SIG-M5 treated with dmso at 0.1 percent for 504 hours (cell line): ENCODE measurements around the gene RBPJ.
"Not testable (repeated sequence)": the region's sequence is repeated elsewhere in the genome, so short reads cannot be mapped to it uniquely, and the experiment has no call there.

Experiments used
- DNase-seq: peaks from one replicate; lab custom pipeline; 2025; ENCODE audit not compliant: unreplicated experiment; lab: John Stamatoyannopoulos, UW

RBPJ gene

DNA sequence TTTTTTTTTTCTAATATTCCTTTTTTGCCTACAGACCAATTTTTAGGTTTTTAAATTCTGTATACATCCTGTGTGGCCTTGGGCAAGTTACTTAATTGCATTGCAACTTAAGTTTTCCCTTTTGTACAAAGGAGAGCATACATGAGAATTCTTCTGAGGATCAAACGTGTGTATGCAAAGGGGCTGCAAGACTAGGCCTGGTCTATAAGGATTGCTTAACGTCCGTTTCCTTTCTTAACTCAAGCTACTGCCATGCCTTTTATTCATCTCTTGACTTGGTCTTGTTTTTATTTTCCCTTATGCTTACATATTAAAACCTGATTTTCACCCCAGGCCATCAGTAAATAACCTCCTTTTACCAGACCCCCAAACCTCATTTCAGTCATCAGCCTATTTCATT lies 13.6 kb downstream of the RBPJ start:
- DNase-seq = peak; percentile 57

DNA sequence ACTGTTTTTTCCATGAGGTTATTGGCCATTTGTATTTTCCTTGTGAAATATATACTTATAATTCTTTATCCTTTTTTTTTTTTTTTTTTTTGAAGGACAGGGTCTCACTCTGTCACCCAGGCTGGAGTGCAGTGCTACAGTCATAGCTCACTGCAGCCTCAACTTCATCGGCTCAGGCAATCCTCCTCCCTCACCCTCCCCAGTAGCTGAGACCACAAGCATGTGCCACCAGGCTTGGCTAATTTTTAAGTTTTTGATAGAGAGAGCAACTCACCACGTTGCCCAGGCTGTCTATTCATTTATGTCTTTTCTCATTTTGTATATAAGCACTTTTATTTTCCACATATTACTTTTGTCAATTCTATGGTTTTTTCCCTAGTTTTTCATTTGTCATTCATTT lies 16.8 kb downstream of the RBPJ start:
- DNase-seq = no peak

DNA sequence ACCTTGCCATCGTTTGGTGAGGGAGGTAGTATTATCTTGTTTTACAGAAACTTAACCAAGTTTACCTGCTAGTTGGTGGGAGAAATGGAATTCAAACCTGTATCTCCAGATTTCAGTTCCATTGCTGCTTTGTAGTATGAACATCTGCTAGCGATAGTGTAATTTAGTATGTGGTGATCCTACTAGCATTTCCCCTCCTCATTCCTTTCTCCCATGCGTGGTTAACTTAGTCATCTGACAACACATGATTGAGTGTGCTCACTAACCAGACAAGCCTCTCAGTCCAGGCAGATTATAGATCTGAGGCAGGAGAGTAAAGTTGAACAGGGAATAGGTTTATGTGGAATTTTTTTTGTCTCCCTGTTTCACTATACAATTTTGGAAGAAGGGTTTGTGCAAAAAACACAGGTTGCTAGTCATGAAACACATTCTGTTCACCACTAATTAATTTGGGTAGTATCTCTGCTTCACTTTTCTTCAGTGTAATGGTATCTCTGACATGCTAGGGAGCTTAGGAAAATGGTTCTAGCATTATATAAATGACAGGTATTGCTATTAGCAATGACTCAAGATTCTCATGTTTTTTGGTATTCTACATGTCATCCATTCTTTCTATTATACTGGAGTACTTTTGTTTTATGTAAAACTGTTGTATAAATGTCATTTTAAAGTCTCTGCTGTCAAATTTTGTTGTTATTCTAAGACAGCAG lies 21.7 kb downstream of the RBPJ start:
- DNase-seq = no peak

DNA sequence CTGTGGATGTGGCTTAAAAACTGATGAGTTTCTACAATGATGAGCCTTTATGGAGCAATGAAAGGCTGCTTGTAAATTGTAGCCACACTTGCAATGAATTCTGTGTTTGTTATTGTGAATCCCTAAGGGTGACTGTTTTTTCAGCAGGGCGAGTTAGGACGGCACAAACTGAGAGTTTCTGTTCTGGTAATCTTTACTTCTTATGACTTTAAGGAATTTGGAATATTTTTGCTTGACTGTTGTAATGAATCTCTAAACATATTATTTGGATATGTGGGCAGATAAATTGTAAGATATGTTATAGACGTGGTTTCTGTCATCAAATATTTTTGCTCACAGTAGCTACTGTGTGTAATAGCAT lies 22.2 kb downstream of the RBPJ start:
- DNase-seq = no peak

DNA sequence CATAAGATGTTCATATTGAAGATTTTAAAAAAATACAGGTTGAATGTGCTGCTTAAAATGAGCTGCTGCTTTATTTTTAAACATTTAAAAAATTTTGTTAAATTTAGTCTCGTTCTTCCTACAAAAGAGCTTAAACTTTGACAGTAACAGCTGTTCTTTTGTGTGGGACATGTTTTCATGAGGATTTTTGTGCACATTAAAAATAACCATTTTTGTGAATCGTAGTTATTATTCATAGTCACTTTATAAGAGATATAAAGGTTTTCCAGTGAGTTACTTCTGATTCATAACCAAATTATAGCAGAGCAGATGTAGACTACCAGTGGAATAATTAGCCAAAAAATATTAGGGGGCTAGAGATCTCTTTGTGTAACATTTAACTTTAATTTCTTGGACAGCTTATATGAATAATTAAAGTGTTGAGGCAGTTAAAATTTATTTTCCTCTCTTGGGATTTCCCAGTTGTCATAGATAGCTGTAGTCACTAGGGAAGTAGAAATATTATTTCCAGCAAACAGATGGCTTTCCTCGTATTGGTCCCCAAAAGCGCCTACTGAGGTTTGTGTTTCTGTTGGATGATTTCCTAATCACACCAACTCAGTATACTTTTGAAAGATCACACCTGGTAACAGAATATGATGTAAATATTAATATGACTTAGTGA lies 24.2 kb downstream of the RBPJ start:
- no peak for DNase-seq

DNA sequence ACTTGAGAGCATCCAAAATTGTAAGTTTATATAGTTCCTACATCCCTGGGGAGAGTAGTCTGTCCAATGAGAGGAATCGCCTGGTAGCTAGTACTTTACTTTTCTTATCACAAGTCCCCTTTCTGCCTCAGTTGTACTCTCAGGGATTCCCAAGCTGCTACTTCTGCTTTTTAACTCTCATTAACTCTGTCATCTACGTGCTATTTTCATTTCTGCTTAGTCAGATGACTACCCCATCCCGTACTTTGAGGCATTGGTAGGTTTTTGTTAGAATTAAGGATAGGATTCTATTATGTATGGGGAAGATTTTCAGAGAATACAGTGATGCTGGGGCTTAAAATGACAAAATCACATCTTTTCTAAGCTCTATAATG lies 24.7 kb downstream of the RBPJ start:
- peak; percentile 29 for DNase-seq

DNA sequence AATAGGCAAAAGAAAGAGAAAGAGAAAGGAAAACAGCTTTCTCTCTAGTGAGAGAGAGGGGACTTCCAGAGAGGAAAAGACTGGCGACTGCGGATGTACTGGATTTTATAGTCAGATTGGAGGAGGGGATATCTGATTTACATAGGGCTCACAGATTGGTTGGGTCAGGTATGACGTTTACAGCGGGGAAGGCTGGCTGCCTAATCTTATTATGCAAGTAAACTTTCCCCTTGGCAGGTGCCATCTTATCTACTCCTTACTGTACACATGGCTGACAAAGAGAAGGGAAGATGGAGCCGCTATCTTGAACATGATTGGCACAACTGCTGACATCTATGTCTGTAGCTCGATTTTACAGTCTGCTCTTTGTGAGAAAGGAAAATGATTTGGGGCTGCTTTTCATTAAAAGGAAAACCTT lies 25.4 kb downstream of the RBPJ start:
- no peak for DNase-seq

DNA sequence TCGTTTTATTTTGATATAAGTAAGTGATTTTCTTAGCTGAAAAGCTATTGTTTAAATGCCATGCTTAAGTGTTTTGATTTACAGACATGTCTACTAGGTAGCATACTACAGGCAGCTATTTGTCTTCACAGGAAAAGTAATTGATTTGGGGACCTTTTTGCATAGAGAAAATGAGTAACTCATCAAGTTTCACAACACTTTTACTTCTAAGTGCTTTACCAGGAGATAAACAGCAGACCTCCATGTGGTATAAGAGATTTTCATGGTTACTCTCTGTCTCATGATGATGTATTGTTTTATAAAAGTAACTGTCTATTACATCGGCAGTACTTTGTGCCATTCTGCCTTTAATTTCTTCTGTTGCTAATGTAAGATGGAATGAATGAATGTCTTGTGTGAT lies 28.7 kb downstream of the RBPJ start:
- no peak for DNase-seq

DNA sequence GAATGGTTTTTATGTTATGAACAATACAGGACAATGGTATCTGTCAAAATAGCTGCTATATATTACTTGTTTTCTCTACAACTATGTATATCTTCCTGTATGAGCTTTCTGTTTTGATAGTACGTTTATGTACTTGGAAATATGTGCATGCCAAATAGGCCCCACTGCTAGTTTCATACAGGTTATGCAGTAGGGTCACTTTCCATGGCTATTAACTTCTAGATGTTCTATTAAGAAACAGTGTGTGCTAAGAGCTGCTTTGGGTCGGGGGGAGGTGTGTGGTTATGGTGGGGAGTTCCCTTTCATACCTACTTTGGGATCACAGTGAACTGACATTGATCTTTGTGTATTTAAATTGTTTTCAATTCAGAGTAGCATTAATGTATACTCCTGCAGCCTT lies 30.9 kb downstream of the RBPJ start:
- no peak for DNase-seq

DNA sequence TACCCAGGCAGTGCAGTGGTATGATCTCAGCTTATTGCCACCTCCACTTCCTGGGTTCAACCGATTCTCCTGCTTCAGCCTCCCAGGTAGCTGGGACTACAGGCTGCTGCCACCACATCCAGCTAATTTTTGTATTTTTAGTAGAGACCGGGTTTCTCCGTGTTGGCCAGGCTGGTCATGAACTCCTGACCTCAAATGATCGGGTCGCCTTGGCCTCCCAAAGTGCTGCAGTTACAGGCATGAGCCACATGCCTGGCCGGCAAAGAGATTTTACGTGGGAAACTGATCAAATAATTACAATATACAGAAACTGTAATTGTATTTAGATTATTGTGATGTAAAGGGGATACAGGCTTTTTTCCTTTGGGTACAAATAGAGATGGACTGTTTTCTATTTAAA lies 33.7 kb downstream of the RBPJ start:
- no peak for DNase-seq

DNA sequence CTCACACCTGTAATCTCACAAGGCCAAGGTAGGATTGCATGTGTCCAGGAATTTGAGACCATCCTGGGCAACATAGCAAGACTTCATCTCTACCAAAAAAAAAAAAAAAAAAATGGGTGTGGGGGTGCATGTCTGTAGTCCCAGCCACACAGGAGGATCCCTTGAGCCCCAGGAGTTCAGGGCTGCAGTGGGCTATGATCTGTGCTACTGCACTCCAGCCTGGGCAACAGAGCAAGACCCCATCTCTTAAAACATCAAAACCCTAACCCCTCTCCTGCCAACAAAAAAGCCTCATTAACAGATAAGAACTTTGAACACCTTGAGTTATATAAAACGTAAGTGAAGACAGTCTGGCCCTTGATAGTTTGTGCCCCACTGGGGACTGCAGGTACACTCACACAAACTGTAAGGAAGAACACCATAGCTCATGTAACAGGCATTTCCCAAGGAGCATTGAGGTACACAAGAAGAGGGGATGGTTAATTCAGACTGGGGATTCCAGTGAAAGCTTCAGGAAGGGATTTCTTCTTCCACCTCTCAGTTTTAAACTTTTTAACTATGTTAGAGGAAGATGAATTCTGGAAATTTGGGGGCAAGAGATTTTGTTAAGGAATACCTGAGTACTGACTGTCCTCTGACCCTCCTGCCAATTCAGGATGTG lies 34.7 kb downstream of the RBPJ start:
- no peak for DNase-seq

DNA sequence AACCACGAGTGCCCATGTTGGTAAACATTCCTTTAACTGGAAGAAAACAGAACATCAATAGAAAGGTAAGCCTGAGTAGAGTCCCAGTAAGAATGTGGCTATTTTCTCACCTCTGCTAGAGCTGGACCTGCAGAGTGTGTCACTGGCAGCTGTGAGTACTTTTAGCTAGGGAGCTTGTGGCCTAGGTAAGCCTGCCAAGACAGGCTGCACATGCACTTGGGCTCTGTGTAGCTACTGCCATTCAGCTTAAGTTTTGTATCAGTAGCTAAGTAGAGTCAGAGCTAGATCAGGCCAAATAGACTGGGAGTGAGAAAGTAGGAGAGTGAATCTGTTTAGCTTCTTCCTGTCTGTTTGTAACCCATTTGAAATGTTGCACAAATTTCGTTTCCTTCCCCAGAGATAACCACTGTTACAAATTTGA lies 35.3 kb downstream of the RBPJ start:
- peak; percentile 24 for DNase-seq

DNA sequence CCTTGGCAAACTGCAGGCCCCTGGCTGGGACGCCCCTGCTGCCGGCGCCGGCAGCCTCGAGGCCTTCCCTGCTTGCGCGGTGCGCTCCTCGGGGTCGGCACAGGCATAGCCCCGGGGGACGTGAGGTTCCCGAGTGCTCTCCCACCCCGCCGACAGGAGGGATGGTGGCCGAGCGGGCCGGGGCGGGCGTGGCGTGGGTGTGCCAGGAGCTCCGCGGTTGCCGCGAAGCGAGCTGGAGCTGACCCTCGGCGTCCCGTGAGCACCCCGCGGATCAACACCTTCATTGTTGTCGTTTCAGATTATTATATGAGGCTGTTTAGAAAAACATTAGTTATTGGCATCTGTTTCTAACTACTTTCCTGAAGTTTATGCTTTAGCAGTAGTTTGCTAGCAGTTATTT lies 38.7 kb downstream of the RBPJ start:
- not testable (repeated sequence) for DNase-seq

DNA sequence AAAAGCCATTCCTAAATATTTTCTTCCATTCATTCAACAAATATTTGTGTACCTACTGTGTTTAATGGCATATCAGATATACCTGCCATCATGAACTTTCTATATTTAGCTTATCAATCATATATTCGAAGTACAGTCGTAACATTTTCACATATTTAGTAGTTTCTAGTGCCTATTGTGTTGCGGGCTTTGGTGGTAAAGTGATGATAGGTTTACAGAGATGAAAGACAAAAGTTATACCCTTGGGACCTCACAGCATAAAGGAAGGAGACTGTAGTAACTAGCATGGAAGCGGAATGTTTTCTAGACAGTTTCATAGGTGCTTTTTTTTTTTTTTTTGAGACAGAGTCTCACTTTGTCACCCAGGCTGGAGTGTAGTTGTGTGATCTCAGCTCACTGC lies 39.5 kb downstream of the RBPJ start:
- no peak for DNase-seq

DNA sequence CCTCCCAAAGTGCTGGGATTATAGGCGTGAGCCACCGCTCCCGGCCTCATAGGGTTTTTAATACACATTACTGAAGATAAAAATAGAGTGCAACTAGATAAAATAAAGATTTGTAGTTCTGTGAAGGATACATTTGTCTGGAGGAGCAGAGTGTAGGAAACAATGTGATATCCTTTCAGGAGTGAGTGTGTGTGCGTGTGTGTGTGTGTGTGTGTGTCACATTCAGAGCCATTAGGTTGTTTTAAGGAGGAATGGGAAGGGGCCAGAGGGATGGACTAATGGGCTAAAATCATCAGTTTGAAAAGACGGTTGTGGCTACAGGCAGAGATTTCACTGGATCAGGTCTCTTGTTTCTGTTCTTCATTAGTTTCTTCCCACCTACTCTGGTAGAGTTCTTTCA lies 40.0 kb downstream of the RBPJ start:
- DNase-seq = no peak

DNA sequence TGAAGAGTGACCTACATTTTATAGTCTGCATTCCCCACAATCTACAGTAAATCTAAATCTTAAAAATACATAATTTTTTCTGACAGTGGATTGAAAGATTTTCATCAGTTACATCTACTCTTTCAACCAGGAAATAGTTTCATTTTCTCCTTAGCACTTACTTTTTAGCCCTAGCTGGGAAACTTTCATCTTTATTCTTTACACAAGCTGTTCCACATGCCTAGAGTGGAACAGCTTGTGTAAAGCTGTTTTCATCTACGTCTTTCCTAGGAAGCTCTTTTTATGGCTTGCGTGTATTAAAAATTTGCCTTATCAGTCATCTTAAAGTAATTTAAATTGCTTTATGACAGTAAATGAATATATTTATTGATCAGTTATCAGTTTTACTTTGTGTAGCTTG lies 40.5 kb downstream of the RBPJ start:
- DNase-seq = no peak

DNA sequence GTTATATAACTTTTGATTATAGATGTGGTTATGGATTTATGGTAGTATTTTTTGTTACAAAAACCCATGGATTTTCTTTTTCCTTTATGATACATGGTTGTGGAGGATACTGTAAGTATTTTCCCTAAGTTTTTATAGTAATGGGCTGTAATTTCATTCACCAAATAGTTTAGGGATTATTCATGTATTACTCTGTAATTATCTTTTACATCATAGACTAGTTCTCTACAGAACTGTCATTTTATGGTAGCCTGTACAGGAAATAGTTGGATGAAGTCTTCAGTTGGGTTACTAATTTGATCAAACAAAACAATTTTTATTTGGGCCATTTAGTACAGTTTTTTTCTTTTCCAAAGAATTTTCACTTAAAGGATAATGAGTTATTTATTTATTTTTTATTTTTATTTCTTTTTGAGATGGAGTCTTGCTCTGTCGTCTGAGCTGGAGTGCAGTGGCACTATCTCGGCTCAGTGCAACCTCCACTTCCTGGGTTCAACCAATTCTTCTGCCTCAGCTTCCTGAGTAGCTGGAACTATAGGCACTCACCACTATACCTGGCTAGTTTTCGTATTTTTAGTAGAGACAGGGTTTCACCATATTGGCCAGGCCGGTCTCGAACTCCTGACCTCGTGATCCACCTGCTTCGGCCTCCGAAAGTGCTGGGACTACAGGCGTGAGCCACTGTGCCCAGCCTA lies 42.1 kb downstream of the RBPJ start:
- DNase-seq = no peak

DNA sequence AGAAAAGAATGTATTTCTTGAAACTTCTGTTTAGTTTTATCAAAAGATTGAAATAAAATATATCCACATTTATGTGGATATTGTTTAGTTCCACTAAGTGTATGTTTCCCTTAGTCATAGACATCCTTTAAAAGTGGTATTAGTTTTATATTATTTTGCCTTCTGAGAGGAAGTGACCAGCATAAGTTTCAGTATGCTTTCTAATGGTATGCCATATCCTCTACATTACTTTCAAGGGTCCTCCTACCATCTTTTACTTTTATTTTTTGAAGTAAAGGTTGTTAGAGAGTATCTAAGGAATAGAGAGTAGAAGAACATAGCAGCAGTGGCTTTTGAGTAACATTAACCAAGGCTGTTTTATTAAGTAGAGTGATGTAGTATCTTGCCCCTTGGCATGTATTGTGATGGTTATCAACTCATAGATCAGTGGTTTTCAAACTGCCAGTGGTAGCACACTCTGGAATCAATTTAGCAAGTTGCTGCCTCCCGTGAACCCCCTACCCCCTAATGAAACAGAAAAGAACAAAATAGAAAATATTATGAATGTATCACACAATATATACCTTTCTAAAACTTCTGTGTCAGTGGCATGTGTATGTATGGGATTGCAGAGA lies 44.8 kb downstream of the RBPJ start:
- DNase-seq = no peak

DNA sequence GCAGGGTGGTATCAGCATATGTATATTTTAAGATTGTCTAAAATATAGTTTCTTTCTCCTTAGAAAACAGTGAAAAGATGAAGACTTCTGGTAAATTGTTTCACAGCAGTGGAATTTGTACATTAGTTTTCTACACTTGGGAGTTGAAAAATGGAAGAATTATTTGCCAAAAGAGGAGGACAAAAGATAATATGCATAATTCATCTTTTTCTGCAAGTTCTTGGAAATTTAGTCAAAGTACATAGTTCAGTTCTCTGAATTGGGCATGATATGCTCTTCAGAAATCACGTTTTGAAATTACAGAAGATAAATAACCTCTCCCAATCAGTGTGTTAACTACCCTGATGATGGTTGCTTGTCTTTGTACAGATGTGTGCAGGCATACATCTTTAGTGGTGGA lies 47.0 kb downstream of the RBPJ start:
- DNase-seq = no peak

DNA sequence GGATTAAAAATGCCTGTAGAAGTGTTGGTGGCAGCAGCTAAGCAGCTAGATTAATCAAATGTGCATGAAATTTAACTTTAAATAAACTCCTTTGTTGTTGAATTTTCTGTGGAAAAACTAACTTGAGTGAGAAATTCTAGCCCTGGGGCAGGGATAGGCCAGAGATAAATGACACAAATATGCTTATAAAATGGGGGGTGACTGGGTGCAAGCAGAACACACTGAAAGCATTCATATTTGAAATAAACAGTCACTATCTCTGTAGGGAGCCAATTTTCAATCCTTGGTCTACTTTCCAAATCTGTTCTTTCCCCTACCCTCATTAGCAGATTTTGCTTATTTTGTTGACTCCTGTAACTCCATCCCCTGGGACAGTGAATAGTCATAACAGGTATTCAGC lies 47.9 kb downstream of the RBPJ start:
- DNase-seq = no peak

DNA sequence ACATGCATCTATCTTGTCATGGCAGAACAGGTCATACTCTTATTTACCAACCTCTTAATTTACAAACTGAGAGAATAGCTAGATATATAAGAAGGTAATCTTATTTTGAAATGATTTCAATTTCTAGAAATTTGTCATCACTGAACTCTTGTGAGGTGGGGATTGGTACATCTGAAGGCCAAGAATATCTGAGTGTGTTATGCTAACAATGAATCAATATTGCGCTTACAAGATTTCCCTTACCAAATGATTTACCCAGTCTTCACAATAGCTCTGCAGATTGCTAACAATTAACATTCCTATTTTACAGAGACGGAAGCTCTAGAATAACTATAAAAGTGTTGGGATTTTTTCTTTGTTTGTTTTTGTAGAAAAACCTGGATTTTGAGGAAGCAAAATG lies 48.3 kb downstream of the RBPJ start:
- no peak for DNase-seq

DNA sequence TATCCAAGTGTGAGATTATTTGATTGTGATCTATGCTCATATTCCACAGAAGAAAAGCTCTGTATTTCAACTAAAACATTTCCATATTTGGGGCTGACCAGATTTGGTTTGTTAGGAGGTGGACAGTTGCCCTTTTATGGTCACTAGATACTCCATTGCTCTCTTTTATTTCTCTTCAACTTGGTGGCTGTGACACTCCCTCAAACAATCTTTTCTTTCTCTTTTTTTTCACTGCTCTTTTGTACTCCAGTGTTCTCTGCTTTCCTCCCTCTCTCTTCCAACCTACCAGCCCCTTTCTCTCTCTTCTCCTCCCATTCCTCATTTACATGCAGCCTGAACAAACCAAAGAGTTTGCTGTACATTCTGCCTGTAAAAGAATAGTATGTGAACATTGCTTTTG lies 48.8 kb downstream of the RBPJ start:
- DNase-seq = no peak
